ENCODE measurements around the gene CTDNEP1. TPM values are rescaled to one million over a fixed set of nuclear protein-coding genes. Genes with fewer than 3 reads are reported as not detected.
A peak's percentile ranks its signal among the peaks of the same experiment; 100 is the strongest.

The CTDNEP1 gene
- total and polyA plus RNA-seq, 2 of the 4 experiments (the other 2 are of a cell fraction) = 23.8 to 132 TPM

DNA sequence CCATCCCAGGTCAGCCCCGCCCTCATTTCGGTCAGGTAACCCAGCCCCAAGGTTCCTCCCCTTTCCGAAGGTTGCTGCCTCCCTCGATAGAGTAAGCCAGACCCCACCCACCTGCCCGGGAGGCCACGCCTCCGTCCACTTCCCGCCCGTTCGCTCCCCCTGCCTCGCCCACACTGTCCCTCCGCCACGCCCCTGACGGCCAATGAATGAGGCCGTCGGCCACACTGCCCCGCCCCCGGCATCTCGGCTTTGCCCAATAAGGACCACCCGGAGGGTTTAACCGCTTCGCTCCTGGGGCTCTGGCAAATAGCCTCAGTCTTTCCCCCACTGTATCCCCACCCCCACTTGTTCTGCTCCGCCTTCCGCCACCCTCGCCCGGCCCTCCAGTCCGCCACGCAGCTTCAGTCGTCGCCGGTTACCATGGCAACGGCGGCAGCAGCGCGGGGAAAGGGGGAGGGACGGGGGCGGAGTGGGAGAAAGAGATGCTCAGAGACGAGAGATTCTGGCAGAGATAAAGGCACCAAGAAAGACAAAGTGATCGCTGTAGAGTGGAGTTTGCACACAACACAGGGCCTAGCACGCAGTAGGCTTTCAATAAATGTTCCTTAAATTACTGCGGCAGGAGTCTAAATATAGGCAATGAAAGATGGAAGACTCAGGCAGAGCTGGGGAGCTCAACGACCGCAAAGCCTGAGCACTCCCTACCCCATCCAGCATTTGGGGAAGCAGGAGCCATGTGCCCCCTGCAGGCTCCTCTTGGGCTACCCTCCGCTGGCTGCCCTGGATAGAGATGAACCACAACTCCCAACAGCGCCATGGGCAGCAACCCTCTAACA lies 37.0 kb downstream of the CTDNEP1 start (continued):
- TF ChIP-seq, protein P1, sequence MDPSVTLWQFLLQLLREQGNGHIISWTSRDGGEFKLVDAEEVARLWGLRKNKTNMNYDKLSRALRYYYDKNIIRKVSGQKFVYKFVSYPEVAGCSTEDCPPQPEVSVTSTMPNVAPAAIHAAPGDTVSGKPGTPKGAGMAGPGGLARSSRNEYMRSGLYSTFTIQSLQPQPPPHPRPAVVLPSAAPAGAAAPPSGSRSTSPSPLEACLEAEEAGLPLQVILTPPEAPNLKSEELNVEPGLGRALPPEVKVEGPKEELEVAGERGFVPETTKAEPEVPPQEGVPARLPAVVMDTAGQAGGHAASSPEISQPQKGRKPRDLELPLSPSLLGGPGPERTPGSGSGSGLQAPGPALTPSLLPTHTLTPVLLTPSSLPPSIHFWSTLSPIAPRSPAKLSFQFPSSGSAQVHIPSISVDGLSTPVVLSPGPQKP (IDR thresholded peaks at IDR 0.05; ENCODE audit: borderline replicate concordance, low read depth, low read length) = no peak
- no peak for TF ChIP-seq MAFK (IDR thresholded peaks at IDR 0.05; ENCODE audit: low read depth, low read length)
- peak; percentile 55; the same call in 1 of the 2 replicates for TF ChIP-seq MAZ (IDR thresholded peaks at IDR 0.05; ENCODE audit: borderline replicate concordance, low read depth, low read length)
- no peak for TF ChIP-seq RCOR1 (IDR thresholded peaks at IDR 0.05; ENCODE audit: insufficient replicate concordance, low read length)
- TF ChIP-seq CEBPB (IDR thresholded peaks at IDR 0.05; ENCODE audit: low read depth, low read length) = 0 out of 2 replicates have a peak, but pooled peaks have one; percentile 9
